ENCODE measurements around the gene POLR3E. TPM values are rescaled to one million over a fixed set of nuclear protein-coding genes. Genes with fewer than 3 reads are reported as not detected.

Gene POLR3E
- total and polyA plus RNA-seq, 11 donors, result 15.2 to 72.6 (median 31.3) TPM

DNA sequence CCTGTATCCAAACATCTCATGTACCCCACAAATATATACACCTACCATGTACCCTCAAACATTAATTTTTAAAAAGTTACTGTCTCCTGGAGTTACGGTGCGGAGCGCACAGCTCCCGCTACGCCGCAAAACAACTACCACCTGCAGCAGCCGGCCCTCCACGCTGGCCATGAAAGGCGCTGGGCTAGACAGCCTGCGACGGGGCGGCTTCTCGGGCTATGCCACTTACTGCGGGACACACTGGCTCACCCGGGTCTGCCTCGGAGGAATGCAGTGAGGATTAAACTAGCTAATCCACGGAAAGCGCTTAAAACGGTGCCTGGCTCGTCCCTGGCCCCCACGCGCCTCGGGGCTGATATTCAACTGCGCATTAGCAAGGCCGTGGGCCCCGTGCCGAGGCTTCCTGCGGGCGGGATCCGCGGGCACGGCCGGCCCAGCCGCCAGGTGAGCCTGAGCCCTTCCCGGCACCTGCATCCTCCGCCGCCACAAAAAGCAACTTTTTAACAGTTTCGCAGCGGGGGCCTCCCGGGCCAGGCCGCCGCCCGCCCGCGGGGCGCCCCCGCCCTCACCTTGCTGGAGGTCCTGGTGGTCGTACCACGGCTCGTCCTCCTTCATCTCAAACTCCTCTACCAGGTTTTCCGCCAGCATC, 76.6 kb downstream of the POLR3E start:
- peaks cover 0 to 4% (median 0%) of the 10 kb centered on the region in 9 donors for H3K36me3 ChIP-seq
- H3K4me1 ChIP-seq, result peaks cover 0 to 57% (median 27%) of the 10 kb centered on the region in 12 donors
- TF ChIP-seq, protein P1, sequence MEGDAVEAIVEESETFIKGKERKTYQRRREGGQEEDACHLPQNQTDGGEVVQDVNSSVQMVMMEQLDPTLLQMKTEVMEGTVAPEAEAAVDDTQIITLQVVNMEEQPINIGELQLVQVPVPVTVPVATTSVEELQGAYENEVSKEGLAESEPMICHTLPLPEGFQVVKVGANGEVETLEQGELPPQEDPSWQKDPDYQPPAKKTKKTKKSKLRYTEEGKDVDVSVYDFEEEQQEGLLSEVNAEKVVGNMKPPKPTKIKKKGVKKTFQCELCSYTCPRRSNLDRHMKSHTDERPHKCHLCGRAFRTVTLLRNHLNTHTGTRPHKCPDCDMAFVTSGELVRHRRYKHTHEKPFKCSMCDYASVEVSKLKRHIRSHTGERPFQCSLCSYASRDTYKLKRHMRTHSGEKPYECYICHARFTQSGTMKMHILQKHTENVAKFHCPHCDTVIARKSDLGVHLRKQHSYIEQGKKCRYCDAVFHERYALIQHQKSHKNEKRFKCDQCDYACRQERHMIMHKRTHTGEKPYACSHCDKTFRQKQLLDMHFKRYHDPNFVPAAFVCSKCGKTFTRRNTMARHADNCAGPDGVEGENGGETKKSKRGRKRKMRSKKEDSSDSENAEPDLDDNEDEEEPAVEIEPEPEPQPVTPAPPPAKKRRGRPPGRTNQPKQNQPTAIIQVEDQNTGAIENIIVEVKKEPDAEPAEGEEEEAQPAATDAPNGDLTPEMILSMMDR (IDR thresholded peaks at IDR 0.05), result no peak
- TF ChIP-seq POLR2A (IDR thresholded peaks at IDR 0.05), result no peak
- WGBS, 4 donors, result 1 to 7% (median 2%) methylated on average over 17 to 51 of the region's 51 CpGs
- H3K9me3 ChIP-seq, result no peaks in the 10 kb centered on the region
- no peaks in the 10 kb centered on the region for H3K27me3 ChIP-seq
- peak in 2 of 4 donors; percentile 15 to 35 for ATAC-seq
- H3K27ac ChIP-seq, result peak overlapping the region; percentile 56 to 91 (median 80)
- peak; percentile 38 to 74 (median 50) for DNase-seq
- H3K4me3 ChIP-seq, result peak overlapping the region; percentile 64 to 99 (median 90)
- intact Hi-C loops (cut with DNase I), result loop anchor here in 6 of 10 donors (5.0 to 10.0 kb wide), 5 partner anchors 51 to 181 kb away; no protein-coding TSS in a partner anchor

- 0% methylated on average over 37 to 96 of the region's 96 CpGs for WGBS, 4 donors
- intact Hi-C loops (cut with DNase I), result loop anchor here in 6 of 10 donors (5.0 to 10.0 kb wide), 5 partner anchors 50 to 182 kb away; no protein-coding TSS in a partner anchor
- TF ChIP-seq, protein P1 (IDR thresholded peaks at IDR 0.05), result no peak
- TF ChIP-seq POLR2A (IDR thresholded peaks at IDR 0.05), result peak; percentile 72 to 93
- Histone ChIP-seq H3K4me3 (peak within 1 kb of the TSS; percentile 64 to 99 (median 90)), H3K27me3 (no peaks in the 10 kb centered on the region), H3K36me3 (peaks cover 0 to 4% (median 0%) of the 10 kb centered on the region in 9 donors), H3K27ac (peak within 1 kb of the TSS; percentile 56 to 91 (median 80)), H3K4me1 (peaks cover 0 to 50% (median 23%) of the 10 kb centered on the region in 12 donors), H3K9me3 (no peaks in the 10 kb centered on the region)
- DNase-seq (peak; percentile 99), ATAC-seq (peak; percentile 97 to 98 (median 98))
Measured at GRCh38 chr16:22374311-22375116, 77.3 kb downstream of the POLR3E start, which contains the start of gene CDR2. Gene CDR2, minus strand, starts transcription at chr16:22374619. Its CDS starts 310 bp downstream, at chr16:22374309.

DNA sequence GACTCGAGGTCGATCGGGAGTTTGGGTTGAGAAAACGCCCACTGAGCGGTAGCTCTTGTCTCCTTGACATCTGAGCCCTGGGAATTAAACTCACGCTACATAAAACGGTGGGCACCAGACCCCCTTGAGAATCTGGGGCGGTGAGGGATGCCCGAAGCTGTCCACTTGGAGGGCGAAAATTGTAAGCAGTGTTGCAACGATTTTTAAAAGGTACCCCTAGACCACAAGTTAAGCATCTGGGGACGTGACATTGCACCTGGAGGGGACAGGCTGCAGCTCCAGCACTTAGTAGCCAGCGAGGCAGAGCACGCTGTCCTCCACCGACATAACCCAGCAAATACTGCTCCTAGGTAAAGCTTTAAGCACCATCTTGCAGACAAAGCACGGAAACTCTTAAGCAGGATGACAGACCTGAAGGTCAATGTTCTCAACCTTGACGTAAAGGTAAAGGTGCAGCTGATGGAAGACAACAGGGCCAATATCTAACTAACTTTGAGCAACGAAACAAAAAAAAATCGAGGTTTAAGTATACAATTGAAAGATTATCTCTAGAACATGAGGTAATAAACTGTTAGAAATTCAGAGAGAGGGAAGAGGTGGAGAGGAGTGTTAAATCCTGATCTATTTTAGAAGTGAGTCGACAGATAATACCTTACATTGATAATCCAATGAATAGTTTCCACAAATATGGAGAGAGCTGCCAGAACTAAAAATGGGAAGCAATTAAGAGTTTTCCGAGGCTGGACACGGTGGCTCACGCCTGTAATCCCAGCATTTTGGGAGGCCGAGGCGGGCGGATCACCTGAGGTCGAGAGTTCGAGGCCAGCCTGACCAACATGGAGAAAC, 78.1 kb downstream of the POLR3E start:
- intact Hi-C loops (cut with DNase I), result loop anchor here in 6 of 10 donors (10.0 kb wide), 3 partner anchors 49 to 181 kb away; no protein-coding TSS in a partner anchor
- Histone ChIP-seq H3K27ac (peak overlapping the region in 11 of 12 donors; percentile 61 to 91 (median 79)), H3K36me3 (peaks cover 0 to 4% (median 0%) of the 10 kb centered on the region in 9 donors), H3K4me3 (peak overlapping the region; percentile 64 to 99 (median 90)), H3K27me3 (no peaks in the 10 kb centered on the region), H3K4me1 (peaks cover 0 to 41% (median 15%) of the 10 kb centered on the region in 12 donors), H3K9me3 (no peaks in the 10 kb centered on the region)
- TF ChIP-seq, protein P1 (IDR thresholded peaks at IDR 0.05), result no peak
- no peak for TF ChIP-seq POLR2A (IDR thresholded peaks at IDR 0.05)
- DNase-seq (peak in 1 of 5 donors; percentile 8), ATAC-seq (no peak)
- WGBS, 4 donors, result 34 to 38% (median 35%) methylated on average over 27 to 28 of the region's 28 CpGs
